Heart left ventricle (tissue), 13 donors: Measurements from ENCODE around the gene PLEKHB2.

Experiments used
- POLR2A ChIP-seq, 2 donors: fragments of 450-650 bp; IDR thresholded peaks; one replicate each; pipeline ENCODE4 v1.6.1; 2017; ENCODE audit warnings: antibody characterized with exemption in 2 of 2, mild to moderate bottlenecking in 2 of 2, moderate library complexity in 2 of 2
- TF ChIP-seq, protein P1 (sequence below), 12 donors: fragments of 200-600 bp; sonication (generic) in 4 of 12; IDR thresholded peaks; one replicate each; pipeline versions ENCODE4 v1.5.0 to v1.8.0; 2018 to 2022; ENCODE audit warnings: antibody characterized with exemption in 12 of 12, mild to moderate bottlenecking in 5 of 12
- donor health status: ischemic (EF 13 %, LVEDD 7.1; RV severe dilation, severe dysfunction).
- donor health status: DM: no; HTN: yes; CAD: no.
- donor health status: DM: no; HTN: no; CAD: no.
- donor health status: ischemic (EF 25% LVEDD 6.9; RV normal size, moderate dysfunction).
- donor health status: ischemic (EF 25% LVEDD 5.7; RV mildly dilated, moderate dysfunction).
- donor health status: ischemic (EF 35%, LVEDD 5.7; RV mildly dilated, moderate dysfunction).
- donor health status: nonischemic (EF 11% LVEDD 7.7; RV severe dilation, severe dysfunction).
- donor health status: DM: yes; HTN: yes; CAD: no.
- donor health status: PGD.
- donor health status: ischemic (EF 29% LVEDD 5.4; RV normal size, mild dysfunction).
- donor health status: nonischemic (EF 23%, LVEDD 6.1; RV moderate dilation, normal function).

DNA sequence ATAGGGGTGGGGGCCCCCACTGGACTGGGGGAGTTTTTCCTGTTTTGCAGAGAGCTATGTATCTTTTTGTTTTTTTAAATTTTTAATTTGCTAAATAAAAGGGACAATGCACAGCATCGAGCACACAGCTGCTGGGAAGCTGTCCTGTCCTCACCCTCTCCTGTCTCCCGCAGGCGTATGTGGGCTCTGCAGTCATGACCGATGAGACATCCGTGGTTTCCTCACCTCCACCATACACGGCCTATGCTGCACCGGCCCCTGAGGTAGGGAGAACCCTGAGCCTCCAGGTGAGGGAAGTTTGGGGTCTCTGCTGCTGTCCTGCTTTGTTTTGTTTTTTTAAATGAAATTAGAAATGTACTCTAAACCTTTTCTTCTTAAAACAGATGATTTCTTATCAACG, 27.6 kb downstream of the PLEKHB2 start:
- TF ChIP-seq, protein P1, sequence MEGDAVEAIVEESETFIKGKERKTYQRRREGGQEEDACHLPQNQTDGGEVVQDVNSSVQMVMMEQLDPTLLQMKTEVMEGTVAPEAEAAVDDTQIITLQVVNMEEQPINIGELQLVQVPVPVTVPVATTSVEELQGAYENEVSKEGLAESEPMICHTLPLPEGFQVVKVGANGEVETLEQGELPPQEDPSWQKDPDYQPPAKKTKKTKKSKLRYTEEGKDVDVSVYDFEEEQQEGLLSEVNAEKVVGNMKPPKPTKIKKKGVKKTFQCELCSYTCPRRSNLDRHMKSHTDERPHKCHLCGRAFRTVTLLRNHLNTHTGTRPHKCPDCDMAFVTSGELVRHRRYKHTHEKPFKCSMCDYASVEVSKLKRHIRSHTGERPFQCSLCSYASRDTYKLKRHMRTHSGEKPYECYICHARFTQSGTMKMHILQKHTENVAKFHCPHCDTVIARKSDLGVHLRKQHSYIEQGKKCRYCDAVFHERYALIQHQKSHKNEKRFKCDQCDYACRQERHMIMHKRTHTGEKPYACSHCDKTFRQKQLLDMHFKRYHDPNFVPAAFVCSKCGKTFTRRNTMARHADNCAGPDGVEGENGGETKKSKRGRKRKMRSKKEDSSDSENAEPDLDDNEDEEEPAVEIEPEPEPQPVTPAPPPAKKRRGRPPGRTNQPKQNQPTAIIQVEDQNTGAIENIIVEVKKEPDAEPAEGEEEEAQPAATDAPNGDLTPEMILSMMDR (IDR thresholded peaks at IDR 0.05), result no peak
- TF ChIP-seq POLR2A (IDR thresholded peaks at IDR 0.05), result no peak
